Activated naive CD8-positive, alpha-beta T cell (primary cell): Measurements from ENCODE around the gene CLCNKA.

Experiments
- H3K27ac Mint-ChIP-seq: one replicate; pipeline ENCODE4 v1.8.0; 2021; ENCODE audit warnings: mixed read lengths
- H3K27me3 Mint-ChIP-seq: one replicate; pipeline ENCODE4 v1.8.0; 2021; ENCODE audit warnings: mixed read lengths
- H3K36me3 Mint-ChIP-seq: one replicate; pipeline ENCODE4 v1.8.0; 2021; ENCODE audit warnings: mixed read lengths
- H3K4me1 Mint-ChIP-seq: one replicate; pipeline ENCODE4 v1.8.0; 2021; ENCODE audit warnings: low read depth, mixed read lengths
- H3K4me3 Mint-ChIP-seq: one replicate; pipeline ENCODE4 v1.8.0; 2021; ENCODE audit warnings: mild to moderate bottlenecking, mixed read lengths
- H3K9me3 Mint-ChIP-seq: one replicate; pipeline ENCODE4 v1.8.0; 2021; ENCODE audit warnings: low read depth, mixed read lengths

The CLCNKA gene

GRCh38 chr1:16080422-16081150, 58.8 kb downstream of the CLCNKA start:
- Mint-ChIP-seq H3K36me3 (no peaks in the 10 kb centered on the region), H3K4me3 (no peak overlapping the region), H3K4me1 (peaks cover 4% of the 10 kb centered on the region), H3K9me3 (no peaks in the 10 kb centered on the region), H3K27ac (no peak overlapping the region), H3K27me3 (peaks cover under 1% of the 10 kb centered on the region)

- Mint-ChIP-seq H3K36me3 (no peaks in the 10 kb centered on the region), H3K4me1 (peaks cover 4% of the 10 kb centered on the region), H3K27me3 (no peaks in the 10 kb centered on the region), H3K4me3 (no peak overlapping the region), H3K9me3 (no peaks in the 10 kb centered on the region), H3K27ac (no peak overlapping the region)
Observed at GRCh38 chr1:16081636-16082035, 59.8 kb downstream of the CLCNKA start.

- H3K4me1 Mint-ChIP-seq = peaks cover 4% of the 10 kb centered on the region
- H3K36me3 Mint-ChIP-seq = no peaks in the 10 kb centered on the region
- H3K9me3 Mint-ChIP-seq = no peaks in the 10 kb centered on the region
- no peak overlapping the region for H3K4me3 Mint-ChIP-seq
- no peak overlapping the region for H3K27ac Mint-ChIP-seq
- no peaks in the 10 kb centered on the region for H3K27me3 Mint-ChIP-seq
Observed at GRCh38 chr1:16082283-16083038, 60.6 kb downstream of the CLCNKA start.

GRCh38 chr1:16083486-16083885, 61.6 kb downstream of the CLCNKA start:
- Mint-ChIP-seq H3K27me3 (no peaks in the 10 kb centered on the region), H3K36me3 (no peaks in the 10 kb centered on the region), H3K9me3 (no peaks in the 10 kb centered on the region), H3K4me1 (peaks cover 4% of the 10 kb centered on the region), H3K27ac (no peak overlapping the region), H3K4me3 (no peak overlapping the region)
